NCI-H748 (cell line): Measurements from ENCODE around the gene SAMD10.
A peak's percentile ranks its signal among the peaks of the same experiment; 100 is the strongest.
"Not testable (repeated sequence)": the region's sequence is repeated elsewhere in the genome, so short reads cannot be mapped to it uniquely, and the experiment has no call there.

ENCODE experiments used
- DNase-seq: peaks from one replicate; lab custom pipeline; 2025; ENCODE audit not compliant: unreplicated experiment; lab: John Stamatoyannopoulos, UW

The SAMD10 gene

GRCh38 chr20:64003960-64004725, 24.7 kb upstream of the SAMD10 start:
- DNase-seq: peak; percentile 2

GRCh38 chr20:64001607-64002011, 22.2 kb upstream of the SAMD10 start:
- DNase-seq: no peak

DNA sequence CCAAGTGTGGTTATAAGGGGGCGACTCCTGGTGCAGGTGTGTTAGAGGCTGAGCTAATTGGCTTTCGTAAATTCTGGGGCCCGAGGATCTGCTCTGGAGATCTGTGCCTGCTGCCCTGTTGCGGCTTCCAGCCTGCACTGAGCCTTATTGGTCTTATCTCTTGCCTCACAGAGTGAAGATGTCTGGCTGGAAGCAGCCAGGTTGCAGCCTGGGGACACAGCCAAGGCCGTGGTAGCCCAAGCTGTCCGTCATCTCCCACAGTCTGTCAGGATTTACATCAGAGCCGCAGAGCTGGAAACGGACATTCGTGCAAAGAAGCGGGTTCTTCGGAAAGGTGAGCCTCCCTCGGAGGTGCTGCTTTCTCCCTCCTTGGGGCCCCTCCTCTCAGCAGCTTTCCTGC, 21.5 kb upstream of the SAMD10 start:
- no peak for DNase-seq

DNA sequence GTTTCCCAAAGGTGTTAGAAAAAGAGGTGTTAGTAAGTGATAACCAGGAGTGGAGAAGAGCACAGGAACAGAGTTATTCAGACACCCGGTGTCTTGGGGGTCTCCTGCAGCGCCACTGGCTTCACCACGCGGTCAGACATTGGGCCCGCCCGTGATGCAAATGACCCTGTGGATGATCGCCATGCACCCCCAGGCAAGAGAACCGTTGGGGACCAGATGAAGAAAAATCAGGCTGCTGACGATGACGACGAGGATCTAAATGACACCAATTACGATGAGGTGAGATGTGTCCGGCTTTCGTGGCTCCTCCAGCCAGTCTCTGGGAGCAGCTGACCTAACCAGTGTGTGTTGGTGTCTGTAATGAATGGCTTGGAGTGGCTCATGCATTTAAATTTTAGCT, 3.5 kb upstream of the SAMD10 start:
- no peak for DNase-seq

GRCh38 chr20:63980806-63981728, 1.6 kb upstream of the SAMD10 start, which contains the start of gene PRPF6:
TSS of gene PRPF6 (plus strand) at chr20:63981132. CDS start at chr20:63981246, 114 bp downstream.
- peak; percentile 95 for DNase-seq

GRCh38 chr20:63980317-63980805, 919 bp upstream of the SAMD10 start:
- DNase-seq: no peak

DNA sequence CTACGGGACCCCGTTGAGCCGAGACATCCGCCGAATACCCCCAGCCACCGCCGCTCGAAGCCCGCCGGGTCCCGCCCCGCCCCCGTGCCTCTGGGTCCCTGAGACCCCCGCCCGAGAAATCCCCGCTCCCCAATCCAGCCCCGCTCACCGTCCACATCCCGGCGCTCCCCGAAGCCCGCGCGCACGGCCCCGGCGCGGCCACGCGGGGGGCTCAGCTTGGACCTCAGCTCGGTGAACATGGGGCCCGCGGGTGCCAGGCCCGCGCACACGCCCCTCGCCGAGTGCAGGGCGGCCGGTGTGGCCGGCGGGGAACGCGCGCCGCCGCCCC, 249 bp downstream of the SAMD10 start:
- DNase-seq: no peak

GRCh38 chr20:63978319-63979228, 868 bp downstream of the SAMD10 start:
- peak; percentile 82 for DNase-seq

DNA sequence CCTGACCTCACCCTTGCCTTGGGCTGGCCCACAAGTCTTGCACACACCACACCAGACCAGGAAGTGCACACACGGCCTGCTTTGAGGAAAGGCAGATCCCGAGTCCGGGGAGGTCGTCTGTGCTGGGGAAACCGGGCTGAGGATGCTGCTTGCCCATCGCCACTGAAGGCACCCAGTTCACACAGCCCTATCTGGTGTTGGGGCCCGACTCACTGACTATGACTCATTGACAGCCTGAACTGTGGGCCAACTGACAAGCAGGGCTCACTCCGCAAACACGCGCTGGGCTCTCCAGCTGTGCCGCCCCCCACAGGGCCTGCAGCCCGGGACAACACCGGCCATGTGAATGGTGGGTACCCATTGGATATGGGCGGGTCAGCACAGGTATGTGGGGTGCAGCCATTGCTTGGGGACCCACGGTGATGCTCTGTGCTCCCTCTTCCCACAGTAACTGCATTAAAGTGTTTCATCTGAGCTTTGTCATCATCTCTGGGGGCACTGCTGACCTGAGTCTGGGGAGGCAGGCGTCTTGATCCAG, 1.6 kb downstream of the SAMD10 start:
- no peak for DNase-seq

- no peak for DNase-seq
Measured at GRCh38 chr20:63976980-63977738, 2.3 kb downstream of the SAMD10 start.

DNA sequence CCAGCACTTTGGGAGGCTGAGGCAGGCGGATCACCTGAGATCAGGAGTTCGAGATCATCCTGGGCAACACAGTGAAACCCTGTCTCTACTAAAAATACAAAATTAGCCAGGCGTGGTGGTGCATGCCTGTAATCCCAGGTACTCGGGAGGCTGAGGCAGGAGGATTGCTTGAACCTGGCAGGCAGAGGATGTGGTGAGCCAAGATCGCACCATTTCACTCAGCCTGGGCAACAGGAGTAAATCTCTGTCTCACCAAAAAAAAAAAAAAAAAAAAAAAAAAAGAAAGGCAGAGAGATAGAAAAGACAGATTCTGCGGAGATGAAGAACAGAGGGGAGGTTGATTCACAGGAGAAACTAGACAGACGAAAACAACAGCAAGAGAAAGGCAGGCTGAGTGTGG, 2.9 kb downstream of the SAMD10 start:
- not testable (repeated sequence) for DNase-seq

- peak; percentile 86 for DNase-seq
Measured at GRCh38 chr20:63974402-63975200, 4.8 kb downstream of the SAMD10 start.

GRCh38 chr20:63973636-63974401, 5.6 kb downstream of the SAMD10 start:
- DNase-seq: peak; percentile 76

GRCh38 chr20:63973160-63973479, 6.3 kb downstream of the SAMD10 start:
- DNase-seq: no peak

DNA sequence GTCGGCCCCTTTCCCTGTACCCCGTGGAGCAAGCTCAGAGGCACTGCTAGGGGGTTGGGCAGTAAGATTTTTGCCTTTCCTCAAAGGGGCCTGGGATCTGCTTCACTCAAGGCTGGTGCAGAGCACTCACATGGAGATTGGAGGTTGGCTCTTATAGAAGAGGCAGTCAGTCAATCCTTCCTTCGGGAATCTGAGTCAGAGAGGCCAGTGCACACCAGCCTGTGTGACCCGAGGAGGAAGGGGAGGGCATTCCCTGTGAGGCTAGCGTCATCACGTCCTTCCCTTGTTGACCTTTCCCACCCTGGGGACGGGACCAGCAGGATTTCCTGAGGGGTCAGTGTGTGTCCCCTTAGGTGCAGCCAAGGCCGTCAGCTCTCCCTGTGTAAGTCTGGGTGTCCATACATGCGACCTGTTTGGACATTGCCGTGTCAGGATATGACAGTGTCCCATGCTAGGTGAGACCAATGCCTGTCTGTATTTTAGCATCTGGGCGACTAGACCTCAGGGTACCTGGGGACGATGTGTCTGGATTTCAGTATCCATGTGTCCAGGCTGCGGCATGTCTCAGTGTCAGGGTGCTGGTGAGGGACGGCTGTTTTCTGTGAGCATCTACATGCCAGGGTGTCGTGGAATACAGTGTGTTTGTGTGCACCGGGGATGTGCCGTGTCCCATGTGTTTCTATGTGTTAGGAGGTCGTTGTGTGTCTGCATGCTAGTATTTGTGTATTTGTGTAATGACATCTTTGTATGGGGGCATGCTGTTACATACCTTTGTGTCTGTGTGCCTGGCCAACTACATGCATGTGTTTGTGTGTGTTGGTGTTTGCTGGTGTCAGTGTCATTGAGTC, 6.9 kb downstream of the SAMD10 start:
- DNase-seq: no peak

DNA sequence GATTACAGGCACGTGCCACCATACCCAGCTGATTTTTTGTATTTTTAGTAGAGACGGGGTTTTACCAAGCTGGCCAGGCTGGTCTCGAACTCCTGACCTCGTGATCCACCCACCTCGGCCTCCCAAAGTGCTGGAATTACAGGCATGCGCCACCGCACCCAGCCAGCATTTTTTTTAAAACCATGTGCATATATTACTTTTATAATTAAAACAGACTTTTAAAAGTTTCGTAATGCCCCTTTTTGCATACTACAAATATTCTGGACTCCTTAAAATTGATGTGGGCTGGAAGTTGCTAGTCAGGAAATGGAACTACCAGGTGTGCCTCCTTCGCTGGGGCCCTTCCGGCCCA, 7.5 kb downstream of the SAMD10 start:
- DNase-seq: not testable (repeated sequence)

GRCh38 chr20:63970714-63971431, 8.6 kb downstream of the SAMD10 start:
- no peak for DNase-seq
